Erythroblast (primary cell): Measurements from ENCODE around the gene WDR93.

Source experiments
- GATA1 ChIP-seq: IDR thresholded peaks from 2 replicates; pipeline ENCODE4 v1.6.1; 2011; ENCODE audit warnings: low read depth, mild to moderate bottlenecking, control low read depth, low read length, moderate library complexity
- POLR2A ChIP-seq: IDR thresholded peaks from 2 replicates; pipeline ENCODE4 v1.6.1; 2011; ENCODE audit warnings: mild to moderate bottlenecking, low read length

GRCh38 chr15:89724621-89725020 is 34.0 kb downstream of the WDR93 start:
- TF ChIP-seq POLR2A: no peak
- TF ChIP-seq GATA1: no peak
